IMR-90 (cell line): ENCODE results near the gene DCAF5. TPM values are rescaled to one million over a fixed set of nuclear protein-coding genes. Genes with fewer than 3 reads are reported as not detected.
A peak's percentile ranks its signal among the peaks of the same experiment; 100 is the strongest.

Experiments used
- ATAC-seq: fragments of 200-7000 bp; cut with Tn5 transposase; 2 replicates; pipeline ENCODE4 v1.9.1; 2020; ENCODE audit warnings: low read depth, mild to moderate bottlenecking, moderate library complexity
- BruUV-seq: library from RNA; stranded (reverse); fragments of 400-500 nt; replicated peaks from 2 replicates; lab custom pipeline; 2021; lab: Mats Ljungman, UMichigan
- CTCF ChIA-PET: fragments of 300-600 bp; formaldehyde crosslinking; extraction: SDS; loops from one replicate; lab custom pipeline; 2021; ENCODE audit warnings: antibody characterized with exemption; lab: Yijun Ruan, JAX
- POLR2A ChIA-PET: fragments of 300-600 bp; sonication (Branson Sonifier 250); formaldehyde crosslinking; loops from one replicate; lab custom pipeline; 2022; ENCODE audit warnings: antibody characterized with exemption; ENCODE audit not compliant: unreplicated experiment; lab: Charles Lee
- DNase-seq: peaks from one replicate; pipeline ENCODE4 v3.0.0; 2013
- H2AFZ ChIP-seq: replicated peaks from 2 replicates; pipeline ENCODE3; 2013; ENCODE audit warnings: low read length, mild to moderate bottlenecking; ENCODE audit not compliant: poor library complexity
- H2AK5ac ChIP-seq: 2 replicates; pipeline ENCODE4 v1.6.1; 2013; ENCODE audit warnings: low read depth, low read length, inconsistent platforms
- H2AK9ac ChIP-seq: replicated peaks from 2 replicates; pipeline ENCODE3; 2013; ENCODE audit warnings: mild to moderate bottlenecking, low read depth, low read length, moderate library complexity; ENCODE audit not compliant: poor library complexity
- H2BK120ac ChIP-seq: 2 replicates; pipeline ENCODE4 v1.6.1; 2013; ENCODE audit warnings: low read depth, low read length, inconsistent platforms
- H2BK15ac ChIP-seq: 3 replicates; pipeline ENCODE4 v1.6.1; 2013; ENCODE audit warnings: low read depth, low read length, inconsistent platforms
- H2BK20ac ChIP-seq: 2 replicates; pipeline ENCODE4 v1.6.1; 2013; ENCODE audit warnings: low read depth, mild to moderate bottlenecking, inconsistent platforms, low read length, moderate library complexity
- H2BK5ac ChIP-seq: 2 replicates; pipeline ENCODE4 v1.6.1; 2013; ENCODE audit warnings: mild to moderate bottlenecking, low read depth, low read length, inconsistent platforms; ENCODE audit not compliant: poor library complexity, severe bottlenecking
- H3K14ac ChIP-seq: replicated peaks from 2 replicates; pipeline ENCODE4 v1.6.1; 2013; ENCODE audit warnings: low read depth, low read length, inconsistent platforms
- H3K18ac ChIP-seq: 2 replicates; pipeline ENCODE4 v1.6.1; 2013; ENCODE audit warnings: low read depth, low read length, control low read depth
- H3K23ac ChIP-seq: 2 replicates; pipeline ENCODE4 v1.6.1; 2013; ENCODE audit warnings: low read depth, low read length, inconsistent platforms
- H3K27ac ChIP-seq: 2 replicates; pipeline ENCODE4 v1.5.1; 2013; ENCODE audit warnings: mild to moderate bottlenecking, control low read depth, low read length; ENCODE audit not compliant: insufficient read depth
- H3K27me3 ChIP-seq: 2 replicates; pipeline ENCODE4 v1.6.1; 2013; ENCODE audit warnings: low read length; ENCODE audit not compliant: control insufficient read depth, insufficient read depth
- H3K36me3 ChIP-seq: 2 replicates; pipeline ENCODE4 v1.6.1; 2013; ENCODE audit warnings: low read length, mixed read lengths; ENCODE audit not compliant: control insufficient read depth, insufficient read depth
- H3K4ac ChIP-seq: 2 replicates; pipeline ENCODE4 v1.6.1; 2013; ENCODE audit warnings: low read depth, low read length, inconsistent platforms
- H3K4me1 ChIP-seq: 2 replicates; pipeline ENCODE4 v1.6.1; 2013; ENCODE audit warnings: low read length, mixed read lengths; ENCODE audit not compliant: control insufficient read depth, insufficient read depth
- H3K4me2 ChIP-seq: 2 replicates; pipeline ENCODE4 v1.6.1; 2013; ENCODE audit warnings: low read depth, mild to moderate bottlenecking, control low read depth, low read length, moderate library complexity
- H3K4me3 ChIP-seq: 2 replicates; pipeline ENCODE4 v1.5.1; 2013; ENCODE audit warnings: low read depth, mild to moderate bottlenecking, control low read depth, low read length, moderate library complexity; ENCODE audit not compliant: insufficient read depth
- H3K56ac ChIP-seq: 2 replicates; pipeline ENCODE4 v1.6.1; 2013; ENCODE audit warnings: low read length, inconsistent platforms; ENCODE audit not compliant: insufficient read depth; ENCODE audit errors: extremely low read depth
- H3K79me1 ChIP-seq, 2 experiments: 2 replicates each; pipeline ENCODE4 v1.6.1; 2013; ENCODE audit warnings: low read length in 2 of 2, inconsistent platforms in 1 of 2, low read depth in 1 of 2
- H3K9ac ChIP-seq: 2 replicates; pipeline ENCODE4 v1.6.1; 2013; ENCODE audit warnings: low read depth, low read length, control low read depth
- H3K9me1 ChIP-seq: 2 replicates; pipeline ENCODE4 v1.6.1; 2013; ENCODE audit warnings: low read length, inconsistent platforms; ENCODE audit not compliant: insufficient read depth
- H3K9me3 ChIP-seq: 2 replicates; pipeline ENCODE4 v1.6.1; 2013; ENCODE audit warnings: low read length; ENCODE audit not compliant: control insufficient read depth, insufficient read depth
- H4K20me1 ChIP-seq: 2 replicates; pipeline ENCODE4 v1.6.1; 2013; ENCODE audit warnings: low read length, inconsistent platforms; ENCODE audit not compliant: insufficient read depth
- H4K5ac ChIP-seq: 2 replicates; pipeline ENCODE4 v1.6.1; 2013; ENCODE audit warnings: mild to moderate bottlenecking, low read depth, low read length, control low read depth
- H4K8ac ChIP-seq, 2 experiments: 2 replicates each; pipeline ENCODE4 v1.6.1; 2013; ENCODE audit warnings: low read depth in 2 of 2, low read length in 2 of 2, control low read depth in 1 of 2, inconsistent platforms in 1 of 2
- H4K91ac ChIP-seq: 2 replicates; pipeline ENCODE4 v1.6.1; 2013; ENCODE audit warnings: low read depth, low read length, inconsistent platforms; ENCODE audit not compliant: insufficient read depth
- BHLHE40 ChIP-seq: fragments of 150-350 bp; IDR thresholded peaks from 2 replicates; pipeline ENCODE4 v1.6.1; 2016; ENCODE audit warnings: mild to moderate bottlenecking, low read depth, low read length
- MAFK ChIP-seq: IDR thresholded peaks from 2 replicates; pipeline ENCODE4 v1.6.1; 2012; ENCODE audit warnings: low read depth, low read length, improper control_type of control experiment
- RAD21 ChIP-seq: IDR thresholded peaks from 2 replicates; pipeline ENCODE4 v1.6.1; 2012; ENCODE audit warnings: low read length, improper control_type of control experiment
- SMC3 ChIP-seq: fragments of 150-350 bp; IDR thresholded peaks from 2 replicates; pipeline ENCODE4 v1.6.1; 2016; ENCODE audit warnings: low read depth, mild to moderate bottlenecking, antibody characterized with exemption, low read length, moderate library complexity
- WGBS, 2 experiments: methylation state at CpG; one replicate each; pipeline versions ENCODE4 v1.1.5 to v1.1.7; 2013; ENCODE audit warnings: missing lambda C conversion rate in 2 of 2; ENCODE audit not compliant: insufficient read length in 1 of 2; ENCODE audit errors: extremely low coverage in 2 of 2; 5-methylcytosine and 5-hydroxymethylcytosine counted together
- dilution Hi-C: fragments of 300-500 bp; cut with HindIII; formaldehyde crosslinking; loops from one replicate; pipeline ENCODE4 v1.14.3; 2018; ENCODE audit warnings: low sequenced_read_pairs; ENCODE audit not compliant: unreplicated experiment
- in situ Hi-C: fragments of 300-500 bp; cut with MboI; formaldehyde crosslinking; loops from 3 replicates; pipeline ENCODE4 v1.14.3; 2019; ENCODE audit warnings: low sequenced_read_pairs, inconsistent platforms, mixed read lengths
- intact Hi-C: fragments of 100-400 bp; cut with micrococcal nuclease; formaldehyde crosslinking; loops from 2 replicates; pipeline ENCODE4 v1.10.0; 2022
- polyA plus RNA-seq, 3 experiments: library from polyadenylated mRNA; depleted of rRNA; stranded (reverse); fragments of >200 nt; gene quantifications; 2 replicates each; pipeline ENCODE4 v1.2.3, GENCODE V29; 2012; ENCODE audit warnings: low replicate concordance in 1 of 3
- total RNA-seq: library from RNA; depleted of rRNA; stranded (reverse); fragments of >200 nt; gene quantifications from 2 replicates; pipeline ENCODE4 v1.2.3, GENCODE V29; 2012
- TF ChIP-seq, protein P1 (sequence below): fragments of 150-350 bp; IDR thresholded peaks from 2 replicates; pipeline ENCODE4 v1.6.1; 2016; ENCODE audit warnings: low read depth, mild to moderate bottlenecking, low read length, moderate library complexity, borderline replicate concordance

DCAF5 gene
- total and polyA plus RNA-seq, 2 of the 4 experiments (the other 2 are of a cell fraction): 17.6 to 30.4 TPM

DNA sequence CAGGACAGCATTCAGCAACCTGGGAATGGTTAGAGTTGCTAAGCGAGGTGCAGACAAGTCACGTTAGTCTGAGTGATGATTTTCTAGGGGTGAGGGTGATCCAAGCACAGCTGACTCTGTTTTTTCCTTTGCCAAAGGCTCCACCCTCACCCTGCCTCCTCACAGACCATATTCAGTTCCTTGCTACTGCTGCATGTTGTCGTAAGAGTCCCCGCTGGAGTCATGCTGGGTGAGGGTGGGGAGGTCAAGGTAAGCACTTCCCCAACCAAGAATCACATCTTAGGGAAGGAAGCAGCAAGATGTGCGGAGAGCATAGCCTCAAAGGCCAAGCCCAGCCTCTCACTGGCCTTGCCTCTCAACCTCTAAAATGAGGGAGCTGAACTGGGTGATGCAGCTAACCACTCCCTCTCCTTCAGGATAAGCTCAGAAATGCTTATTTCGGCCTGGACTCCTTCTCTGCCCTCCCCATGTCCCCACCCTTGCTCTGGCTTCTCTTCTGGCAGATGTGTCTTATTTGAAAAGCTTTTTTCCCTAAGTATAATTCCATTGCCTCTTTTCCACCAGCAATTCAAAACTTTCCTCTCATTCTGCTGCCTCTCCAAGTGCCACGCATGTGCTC is 107.0 kb downstream of the DCAF5 start:
- peak overlapping the region; percentile 80 for H2BK5ac ChIP-seq
- H3K4me3 ChIP-seq: no peak overlapping the region
- peak overlapping the region; percentile 41 for H3K56ac ChIP-seq
- peak overlapping the region; percentile 35; the same call in 1 of the 2 replicates for H3K9ac ChIP-seq
- peaks cover 44% of the 10 kb centered on the region for H3K4me1 ChIP-seq
- no peaks in the 10 kb centered on the region for H3K27me3 ChIP-seq
- peak overlapping the region; percentile 91 for H2BK15ac ChIP-seq
- H3K79me1 ChIP-seq: peaks cover 6 to 59% of the 10 kb centered on the region in 2 experiments; a peak in 3 of 4 replicates
- no peaks in the 10 kb centered on the region for H3K36me3 ChIP-seq
- H2BK20ac ChIP-seq: peak overlapping the region; percentile 81
- in situ Hi-C loops (no loop called here), intact Hi-C loops (loop anchor here (1.0 to 10.0 kb wide), 2 partner anchors 49 to 65 kb away; no protein-coding TSS in a partner anchor), dilution Hi-C loops (no loop called here)
- peak overlapping the region; percentile 92 for H2BK120ac ChIP-seq
- BruUV-seq: no TSS peak
- ATAC-seq (peak; percentile 11), DNase-seq (no peak)
- peak overlapping the region; percentile 99 for H3K14ac ChIP-seq
- peak overlapping the region; percentile 76 for H4K91ac ChIP-seq
- H3K27ac ChIP-seq: peak overlapping the region; percentile 94
- POLR2A ChIA-PET: interaction anchor here (0.5 to 1.7 kb wide), 3 partner anchors 11 to 69 kb away, joined by 3 to 11 read pairs (median 3); no protein-coding TSS in a partner anchor
- H2AFZ ChIP-seq: peak overlapping the region; percentile 64
- CTCF ChIA-PET: interaction anchor here (0.9 kb wide), 1 partner anchor 54 kb away, joined by 3 read pairs; no protein-coding TSS in a partner anchor
- H3K9me1 ChIP-seq: peaks cover 49% of the 10 kb centered on the region
- 60% methylated on average over 1 of the region's 7 CpGs; no CpG with 5 or more reads in 1 of the 2 experiments for WGBS, 2 experiments
- peak overlapping the region; percentile 13 for H2AK9ac ChIP-seq
- peak overlapping the region; percentile 64 for H3K23ac ChIP-seq
- H3K18ac ChIP-seq: peak overlapping the region; percentile 81
- H3K4me2 ChIP-seq: peak overlapping the region; percentile 21
- H4K20me1 ChIP-seq: peaks cover 14% of the 10 kb centered on the region; the same call in 1 of the 2 replicates
- TF ChIP-seq, protein P1, sequence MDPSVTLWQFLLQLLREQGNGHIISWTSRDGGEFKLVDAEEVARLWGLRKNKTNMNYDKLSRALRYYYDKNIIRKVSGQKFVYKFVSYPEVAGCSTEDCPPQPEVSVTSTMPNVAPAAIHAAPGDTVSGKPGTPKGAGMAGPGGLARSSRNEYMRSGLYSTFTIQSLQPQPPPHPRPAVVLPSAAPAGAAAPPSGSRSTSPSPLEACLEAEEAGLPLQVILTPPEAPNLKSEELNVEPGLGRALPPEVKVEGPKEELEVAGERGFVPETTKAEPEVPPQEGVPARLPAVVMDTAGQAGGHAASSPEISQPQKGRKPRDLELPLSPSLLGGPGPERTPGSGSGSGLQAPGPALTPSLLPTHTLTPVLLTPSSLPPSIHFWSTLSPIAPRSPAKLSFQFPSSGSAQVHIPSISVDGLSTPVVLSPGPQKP: no peak
- TF ChIP-seq RAD21 (no peak), BHLHE40 (peak; percentile 69), MAFK (no peak), SMC3 (no peak)
- H4K8ac ChIP-seq: peak overlapping the region; percentile 29 to 90; a peak in 3 of 4 replicates
- H3K9me3 ChIP-seq: no peaks in the 10 kb centered on the region
- H4K5ac ChIP-seq: peak overlapping the region; percentile 83
- peak overlapping the region; percentile 99 for H2AK5ac ChIP-seq
- peak overlapping the region; percentile 92 for H3K4ac ChIP-seq
